Endothelial cell of umbilical vein (primary cell): ENCODE measurements around the gene VSIG10L. TPM values are rescaled to one million over a fixed set of nuclear protein-coding genes. Genes with fewer than 3 reads are reported as not detected.

Experiments
- BruUV-seq: library from RNA; stranded (reverse); fragments of 400-500 nt; replicated peaks from 2 replicates; lab custom pipeline; 2021; lab: Mats Ljungman, UMichigan
- CTCF ChIA-PET: fragments of 300-600, 350-600 bp; sonication (Branson Sonifier 250); formaldehyde crosslinking; loops from one replicate; lab custom pipeline; 2021; ENCODE audit warnings: antibody characterized with exemption, inconsistent platforms; lab: Charles Lee
- POLR2A ChIA-PET: fragments of 300-600, 350-600 bp; sonication (Branson Sonifier 250); formaldehyde crosslinking; loops from one replicate; lab custom pipeline; 2021; ENCODE audit warnings: antibody characterized with exemption, inconsistent platforms; lab: Charles Lee
- DNase-seq: peaks from one replicate; pipeline ENCODE4 v3.0.0-alpha.2; 2011; ENCODE audit warnings: low read depth, low spot score
- FAIRE-seq: peaks from 2 replicates; lab custom pipeline; 2011; peaks lifted over from hg19 to GRCh38; lab: Jason Lieb, UNC
- H2AFZ ChIP-seq: 2 replicates; pipeline ENCODE4 v1.6.0; 2012; ENCODE audit warnings: low read depth, low read length, control low read depth, inconsistent platforms
- H3K27ac ChIP-seq: 2 replicates; pipeline ENCODE4 v1.5.1; 2011; ENCODE audit warnings: low read depth, mild to moderate bottlenecking, control low read depth, low read length, moderate library complexity; ENCODE audit not compliant: insufficient read depth
- H3K27me3 ChIP-seq, 2 experiments: 2 replicates each; pipeline versions ENCODE4 v1.6.0 to v1.6.1; 2011; ENCODE audit warnings: low read length in 2 of 2, mixed read lengths in 1 of 2; ENCODE audit not compliant: control insufficient read depth in 2 of 2, insufficient read depth in 2 of 2
- H3K36me3 ChIP-seq, 2 experiments: 2 replicates in 1 of 2; 3 replicates in 1 of 2; pipeline ENCODE4 v1.5.1; 2011; ENCODE audit warnings: low read length in 2 of 2, mild to moderate bottlenecking in 1 of 2, moderate library complexity in 1 of 2; ENCODE audit not compliant: control insufficient read depth in 2 of 2, insufficient read depth in 2 of 2; ENCODE audit errors: extremely low read depth in 1 of 2
- H3K4me1 ChIP-seq: 3 replicates; pipeline ENCODE4 v1.5.1; 2011; ENCODE audit warnings: mild to moderate bottlenecking, low read length; ENCODE audit not compliant: control insufficient read depth, insufficient read depth; ENCODE audit errors: extremely low read depth
- H3K4me2 ChIP-seq: 2 replicates; pipeline ENCODE4 v1.6.1; 2011; ENCODE audit warnings: low read length, control low read depth, mixed read lengths; ENCODE audit not compliant: insufficient read depth
- H3K4me3 ChIP-seq, 3 experiments: fragments of 200-600 bp in 1 of 3; sonication (generic), shearing (Covaris generic) in 1 of 3; replicated peaks in 1 of 3; 2 replicates each; pipeline ENCODE4 v1.5.1; 2011 to 2016; ENCODE audit warnings: control low read depth in 3 of 3, low read length in 3 of 3, mild to moderate bottlenecking in 2 of 3, inconsistent platforms in 1 of 3, low read depth in 1 of 3, moderate library complexity in 1 of 3; ENCODE audit not compliant: insufficient read depth in 1 of 3
- H3K79me2 ChIP-seq: 2 replicates; pipeline ENCODE4 v1.6.0; 2012; ENCODE audit warnings: low read length, inconsistent platforms; ENCODE audit not compliant: control insufficient read depth, insufficient read depth
- H3K9ac ChIP-seq: replicated peaks from 2 replicates; pipeline ENCODE3; 2011; ENCODE audit warnings: low read length, control low read depth; ENCODE audit not compliant: insufficient read depth; ENCODE audit errors: extremely low read depth
- H3K9me1 ChIP-seq: replicated peaks from 3 replicates; pipeline ENCODE4 v1.6.0; 2011; ENCODE audit warnings: mild to moderate bottlenecking, low read length; ENCODE audit not compliant: control insufficient read depth, insufficient read depth; ENCODE audit errors: extremely low read depth
- H3K9me3 ChIP-seq: replicated peaks from 2 replicates; pipeline ENCODE4 v1.5.1; 2012; ENCODE audit warnings: low read length, inconsistent platforms; ENCODE audit not compliant: control insufficient read depth, insufficient read depth
- H4K20me1 ChIP-seq: replicated peaks from 2 replicates; pipeline ENCODE3; 2011; ENCODE audit warnings: mild to moderate bottlenecking, low read length; ENCODE audit not compliant: control insufficient read depth, insufficient read depth; ENCODE audit errors: extremely low read depth
- EZH2 ChIP-seq: IDR thresholded peaks from 2 replicates; pipeline ENCODE4 v1.6.1; 2012; ENCODE audit warnings: borderline replicate concordance, low read depth, mild to moderate bottlenecking, moderate library complexity, low read length, inconsistent platforms; ENCODE audit not compliant: severe bottlenecking
- FOS ChIP-seq: IDR thresholded peaks from 2 replicates; pipeline ENCODE4 v1.6.1; 2011; ENCODE audit warnings: mild to moderate bottlenecking, low read length, moderate library complexity, borderline replicate concordance; ENCODE audit not compliant: insufficient read depth
- GATA2 ChIP-seq: IDR thresholded peaks from 2 replicates; pipeline ENCODE4 v1.7.0; 2011; ENCODE audit warnings: low read depth, mild to moderate bottlenecking, moderate library complexity, mixed read lengths, low read length; ENCODE audit not compliant: insufficient read length, insufficient read depth
- JUN ChIP-seq: IDR thresholded peaks from 2 replicates; pipeline ENCODE4 v1.6.1; 2011; ENCODE audit warnings: borderline replicate concordance, low read depth; ENCODE audit not compliant: insufficient read length, insufficient read depth
- MAX ChIP-seq: IDR thresholded peaks from 2 replicates; pipeline ENCODE4 v1.6.1; 2011; ENCODE audit not compliant: insufficient read depth, insufficient read length
- MYC ChIP-seq: IDR thresholded peaks from one replicate; pipeline ENCODE4 v1.6.1; 2011; ENCODE audit warnings: mild to moderate bottlenecking, low read depth, low read length
- POLR2A ChIP-seq: IDR thresholded peaks from 2 replicates; pipeline ENCODE4 v1.6.1; 2012; ENCODE audit warnings: low read depth, mild to moderate bottlenecking, control low read depth, low read length
- POLR2AphosphoS5 ChIP-seq: IDR thresholded peaks from 2 replicates; pipeline ENCODE4 v1.6.1; 2012; ENCODE audit warnings: low read depth, mild to moderate bottlenecking, control low read depth, low read length, moderate library complexity; ENCODE audit not compliant: insufficient read depth
- dilution Hi-C: fragments of 300-500 bp; cut with MboI; formaldehyde crosslinking; loops from one replicate; pipeline ENCODE4 v1.15.0; 2019; ENCODE audit warnings: low sequenced_read_pairs; ENCODE audit not compliant: extremely low pct_ligation_motif_present
- intact Hi-C: fragments of 100-400 bp; cut with micrococcal nuclease; formaldehyde crosslinking; loops from one replicate; pipeline ENCODE4 v1.10.0; 2022
- polyA plus RNA-seq, 4 experiments: library from polyadenylated mRNA; depleted of rRNA in 3 of 4; stranded (reverse) in 3 of 4; unstranded in 1 of 4; fragments of >200 nt; gene quantifications; 2 replicates each; pipeline versions ENCODE4 v1.2.1 to v1.2.3, GENCODE V29; 2011 to 2012; ENCODE audit warnings: missing spikeins in 1 of 4
- total RNA-seq: library from RNA; stranded (reverse); gene quantifications from 2 replicates; pipeline ENCODE4 v1.2.3, GENCODE V29; 2021
- TF ChIP-seq, protein P1 (sequence below), 2 donors: IDR thresholded peaks; 1 replicate in 1 of 2; 2 replicates in 1 of 2; pipeline ENCODE4 v1.5.1; 2011; ENCODE audit warnings: low read length in 2 of 2, mild to moderate bottlenecking in 2 of 2, moderate library complexity in 2 of 2, control low read depth in 1 of 2, inconsistent platforms in 1 of 2, low read depth in 1 of 2; ENCODE audit not compliant: insufficient read depth in 1 of 2; ENCODE audit errors: extremely low read depth in 1 of 2

Gene VSIG10L
- total and polyA plus RNA-seq, 2 donors (not counting 3 experiments of a cell fraction or from before 2014, with no cell fraction given), result 0.62 to 0.77 TPM

DNA sequence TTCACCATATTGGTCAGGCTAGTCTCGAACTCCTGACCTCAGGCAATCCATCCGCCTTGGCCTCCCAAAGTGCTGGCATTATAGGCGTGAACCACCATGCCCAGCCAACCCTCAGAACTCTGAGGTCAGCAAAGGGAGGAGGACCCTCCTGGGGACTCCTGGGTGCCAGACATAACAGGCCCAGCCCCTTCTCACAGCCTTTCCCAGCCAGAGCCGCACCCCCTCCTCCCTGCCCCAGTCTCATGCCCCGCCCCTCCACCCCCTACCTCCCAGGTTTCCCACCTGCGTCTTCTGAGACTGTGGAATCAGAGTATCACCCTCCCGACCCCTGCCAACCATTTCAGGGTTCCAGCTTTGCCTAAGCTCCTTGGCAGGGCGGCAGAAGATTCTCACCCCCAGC, 25.3 kb downstream of the VSIG10L start:
- H3K9me1 ChIP-seq, result no peaks in the 10 kb centered on the region
- no peak overlapping the region for H3K4me3 ChIP-seq
- H2AFZ ChIP-seq, result no peak overlapping the region
- no peaks in the 10 kb centered on the region for H3K79me2 ChIP-seq
- FAIRE-seq (no peak), DNase-seq (no peak)
- no TSS peak for BruUV-seq
- no peak for TF ChIP-seq FOS
- TF ChIP-seq, protein P1, sequence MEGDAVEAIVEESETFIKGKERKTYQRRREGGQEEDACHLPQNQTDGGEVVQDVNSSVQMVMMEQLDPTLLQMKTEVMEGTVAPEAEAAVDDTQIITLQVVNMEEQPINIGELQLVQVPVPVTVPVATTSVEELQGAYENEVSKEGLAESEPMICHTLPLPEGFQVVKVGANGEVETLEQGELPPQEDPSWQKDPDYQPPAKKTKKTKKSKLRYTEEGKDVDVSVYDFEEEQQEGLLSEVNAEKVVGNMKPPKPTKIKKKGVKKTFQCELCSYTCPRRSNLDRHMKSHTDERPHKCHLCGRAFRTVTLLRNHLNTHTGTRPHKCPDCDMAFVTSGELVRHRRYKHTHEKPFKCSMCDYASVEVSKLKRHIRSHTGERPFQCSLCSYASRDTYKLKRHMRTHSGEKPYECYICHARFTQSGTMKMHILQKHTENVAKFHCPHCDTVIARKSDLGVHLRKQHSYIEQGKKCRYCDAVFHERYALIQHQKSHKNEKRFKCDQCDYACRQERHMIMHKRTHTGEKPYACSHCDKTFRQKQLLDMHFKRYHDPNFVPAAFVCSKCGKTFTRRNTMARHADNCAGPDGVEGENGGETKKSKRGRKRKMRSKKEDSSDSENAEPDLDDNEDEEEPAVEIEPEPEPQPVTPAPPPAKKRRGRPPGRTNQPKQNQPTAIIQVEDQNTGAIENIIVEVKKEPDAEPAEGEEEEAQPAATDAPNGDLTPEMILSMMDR (IDR thresholded peaks at IDR 0.05; ENCODE audit: extremely low read depth in 1 of 2, insufficient read depth in 1 of 2, low read depth in 1 of 2, low read length in 2 of 2), result no peak
- no peak for TF ChIP-seq JUN
- TF ChIP-seq MAX, result no peak
- no peak for TF ChIP-seq MYC
- TF ChIP-seq GATA2, result no peak
- TF ChIP-seq POLR2AphosphoS5, result no peak
- no peak for TF ChIP-seq EZH2
- no peak for TF ChIP-seq POLR2A
- peaks cover 0 to 3% of the 10 kb centered on the region in 2 experiments for H3K27me3 ChIP-seq
- dilution Hi-C loops, result no loop called here
- ChIA-PET CTCF (no interaction called here), POLR2A (no interaction called here)
- H3K4me2 ChIP-seq, result no peak overlapping the region
- no peaks in the 10 kb centered on the region for H3K4me1 ChIP-seq
- no peak overlapping the region for H3K27ac ChIP-seq
- no peaks in the 10 kb centered on the region for H3K36me3 ChIP-seq
- H3K9ac ChIP-seq, result no peak overlapping the region
- H4K20me1 ChIP-seq, result no peaks in the 10 kb centered on the region
- intact Hi-C loops, result no loop called here
- no peaks in the 10 kb centered on the region for H3K9me3 ChIP-seq
